Muscle layer of duodenum (tissue), 2 donors: ENCODE data around the gene HECW1.

ENCODE experiments used
- H3K27ac ChIP-seq: one replicate; pipeline ENCODE4 v1.7.0; 2013; ENCODE audit warnings: mild to moderate bottlenecking, low read length
- H3K27me3 ChIP-seq: one replicate; pipeline ENCODE4 v1.7.0; 2013; ENCODE audit warnings: low read depth, mild to moderate bottlenecking, control low read depth, low read length
- H3K36me3 ChIP-seq, 2 donors: one replicate each; pipeline ENCODE4 v1.7.0; 2013; ENCODE audit warnings: low read length in 2 of 2, control low read depth in 1 of 2, mild to moderate bottlenecking in 1 of 2; ENCODE audit not compliant: insufficient read depth in 2 of 2, control insufficient read depth in 1 of 2
- H3K4me1 ChIP-seq, 2 donors: one replicate each; pipeline ENCODE4 v1.7.0; 2013; ENCODE audit warnings: low read length in 2 of 2, mild to moderate bottlenecking in 2 of 2, control low read depth in 1 of 2, moderate library complexity in 1 of 2; ENCODE audit not compliant: insufficient read depth in 2 of 2, control insufficient read depth in 1 of 2
- H3K4me3 ChIP-seq, 2 donors: one replicate each; pipeline ENCODE4 v1.7.0; 2013; ENCODE audit warnings: low read length in 2 of 2, low read depth in 1 of 2, mild to moderate bottlenecking in 1 of 2
- H3K9me3 ChIP-seq, 2 donors: one replicate each; pipeline ENCODE4 v1.7.0; 2013; ENCODE audit warnings: low read length in 2 of 2, control low read depth in 1 of 2, mild to moderate bottlenecking in 1 of 2; ENCODE audit not compliant: control insufficient read depth in 1 of 2
- donor health status: healthy.

The HECW1 gene

GRCh38 chr7:43612128-43612527 lies 499.7 kb downstream of the HECW1 start:
- Histone ChIP-seq H3K27ac (no peak overlapping the region), H3K9me3 (no peaks in the 10 kb centered on the region), H3K4me3 (no peak overlapping the region), H3K27me3 (no peaks in the 10 kb centered on the region), H3K36me3 (peaks cover 0 to 12% of the 10 kb centered on the region in 2 donors), H3K4me1 (peaks cover 8 to 22% of the 10 kb centered on the region in 2 donors)

- Histone ChIP-seq H3K4me3 (no peak overlapping the region), H3K36me3 (peaks cover 1 to 12% of the 10 kb centered on the region in 2 donors), H3K27me3 (no peaks in the 10 kb centered on the region), H3K27ac (no peak overlapping the region), H3K4me1 (peaks cover 8 to 22% of the 10 kb centered on the region in 2 donors), H3K9me3 (no peaks in the 10 kb centered on the region)
These were observed 500.4 kb downstream of the HECW1 start for GRCh38 chr7:43612599-43613589.
